GM12878 (cell line): Measurements from ENCODE around the gene DNTT. TPM values are rescaled to one million over a fixed set of nuclear protein-coding genes. Genes with fewer than 3 reads are reported as not detected.

ENCODE experiments used
- ASH2L ChIP-seq: fragments of 300-600, 200-600 bp; sonication (generic); IDR thresholded peaks from 2 replicates; pipeline ENCODE4 v1.6.1; 2017; ENCODE audit warnings: low read depth, mild to moderate bottlenecking, borderline replicate concordance
- ATF7 ChIP-seq: fragments of 450-650 bp; IDR thresholded peaks from 2 replicates; pipeline ENCODE4 v1.6.1; 2016; ENCODE audit warnings: low read depth, mild to moderate bottlenecking
- CBFB ChIP-seq: IDR thresholded peaks from 2 replicates; pipeline ENCODE4 v1.6.1; 2016; ENCODE audit warnings: antibody characterized with exemption, low read depth
- CEBPZ ChIP-seq: fragments of 150-350 bp; IDR thresholded peaks from 2 replicates; pipeline ENCODE4 v1.6.1; 2016; ENCODE audit warnings: low read depth, low read length
- CREB1 ChIP-seq: IDR thresholded peaks from 2 replicates; pipeline ENCODE4 v1.6.1; 2012; ENCODE audit warnings: low read depth, mild to moderate bottlenecking, inconsistent platforms
- E4F1 ChIP-seq: fragments of 450-650 bp; IDR thresholded peaks from 2 replicates; pipeline ENCODE4 v1.6.1; 2018; ENCODE audit warnings: borderline replicate concordance, mild to moderate bottlenecking; ENCODE audit not compliant: partially characterized antibody
- GATAD2B ChIP-seq: fragments of 450-650 bp; conservative IDR thresholded peaks from 2 replicates; pipeline ENCODE4 v1.6.1; 2017; ENCODE audit warnings: low read depth, mild to moderate bottlenecking, moderate library complexity
- HCFC1 ChIP-seq: fragments of 150-350 bp; IDR thresholded peaks from 2 replicates; pipeline ENCODE4 v1.6.1; 2014; ENCODE audit warnings: low read length
- HDAC6 ChIP-seq: fragments of 200-600 bp; sonication (generic); IDR thresholded peaks from one replicate; pipeline ENCODE4 v1.8.0; 2017; ENCODE audit warnings: antibody characterized with exemption; ENCODE audit not compliant: unreplicated experiment
- IKZF2 ChIP-seq, 2 experiments: fragments of 450-650 bp; IDR thresholded peaks; 2 replicates each; pipeline ENCODE4 v1.6.1; 2017; ENCODE audit warnings: mild to moderate bottlenecking in 2 of 2, moderate library complexity in 2 of 2
- JUND ChIP-seq: IDR thresholded peaks from 2 replicates; pipeline ENCODE4 v1.6.1; 2012; ENCODE audit warnings: low read depth, mild to moderate bottlenecking, low read length, improper control_type of control experiment, moderate library complexity
- PML ChIP-seq: IDR thresholded peaks from 2 replicates; pipeline ENCODE4 v1.6.1; 2012; ENCODE audit warnings: low read length, inconsistent platforms
- POLR2AphosphoS2 ChIP-seq: IDR thresholded peaks from 2 replicates; pipeline ENCODE4 v1.6.1; 2011; ENCODE audit warnings: low read depth, mild to moderate bottlenecking, low read length, improper control_type of control experiment, moderate library complexity
- RAD51 ChIP-seq: fragments of 450-650 bp; IDR thresholded peaks from 2 replicates; pipeline ENCODE4 v1.6.1; 2016; ENCODE audit warnings: moderate library complexity, mild to moderate bottlenecking, inconsistent platforms
- RFX5 ChIP-seq: IDR thresholded peaks from 2 replicates; pipeline ENCODE4 v1.6.1; 2011; ENCODE audit warnings: low read depth, low read length, improper control_type of control experiment
- SP1 ChIP-seq: IDR thresholded peaks from one replicate; pipeline ENCODE4 v1.6.1; 2011; ENCODE audit warnings: low read depth, low read length
- TARDBP ChIP-seq: IDR thresholded peaks from 2 replicates; pipeline ENCODE4 v1.6.1; 2016; ENCODE audit warnings: borderline replicate concordance
- TCF7 ChIP-seq: IDR thresholded peaks from 2 replicates; pipeline ENCODE4 v1.6.1; 2014; ENCODE audit warnings: antibody characterized with exemption, borderline replicate concordance
- WRNIP1 ChIP-seq: IDR thresholded peaks from 2 replicates; pipeline ENCODE4 v1.6.1; 2011; ENCODE audit warnings: low read depth, low read length, improper control_type of control experiment, borderline replicate concordance
- ZNF217 ChIP-seq: fragments of 450-650 bp; IDR thresholded peaks from 2 replicates; pipeline ENCODE4 v1.6.1; 2017; ENCODE audit warnings: antibody characterized with exemption, mild to moderate bottlenecking
- polyA plus RNA-seq, 11 experiments: library from polyadenylated mRNA; depleted of rRNA in 4 of 11; unstranded in 6 of 11; stranded (reverse) in 5 of 11; fragments of >200 nt; fragmentation: Nextera tagmentation in 4 of 11; fragmentation: Illumina TruSeq in 1 of 11; extraction: Ambion mirVana in 4 of 11; extraction: Trizol in 1 of 11; gene quantifications; 1 replicate in 1 of 11; 2 replicates in 10 of 11; pipeline versions ENCODE4 v1.2.1 to v1.2.3, GENCODE V29; 2011 to 2016; ENCODE audit warnings: inconsistent platforms in 2 of 11, missing spikeins in 2 of 11, low read depth in 1 of 11
- total RNA-seq, 4 experiments: library from RNA; depleted of rRNA in 3 of 4; stranded (reverse); fragments of >200 nt in 3 of 4; fragmentation: Illumina TruSeq in 1 of 4; extraction: Trizol in 1 of 4; gene quantifications; 2 replicates each; pipeline versions ENCODE4 v1.2.1 to v1.2.3, GENCODE V29; 2013 to 2021
- TF ChIP-seq, protein P1 (sequence below): IDR thresholded peaks from 2 replicates; pipeline ENCODE4 v1.6.1; 2012; ENCODE audit warnings: low read depth, low read length, improper control_type of control experiment

DNTT gene
- total and polyA plus RNA-seq, 10 of the 15 experiments (the other 5 are each of a cell fraction or from before 2014, with no cell fraction given): 0.06 to 0.13 (median 0.09) TPM; not detected in 5

- TF ChIP-seq JUND: no peak
- TF ChIP-seq WRNIP1: no peak
- 0 out of 2 replicates have a peak, but pooled peaks have one; percentile 33 for TF ChIP-seq GATAD2B
- TF ChIP-seq CEBPZ: no peak
- TF ChIP-seq SP1: no peak
- 0 out of 2 replicates have a peak, but pooled peaks have one; percentile 53 for TF ChIP-seq ZNF217
- TF ChIP-seq POLR2AphosphoS2: no peak
- TF ChIP-seq ATF7: peak; percentile 59
- TF ChIP-seq, protein P1, sequence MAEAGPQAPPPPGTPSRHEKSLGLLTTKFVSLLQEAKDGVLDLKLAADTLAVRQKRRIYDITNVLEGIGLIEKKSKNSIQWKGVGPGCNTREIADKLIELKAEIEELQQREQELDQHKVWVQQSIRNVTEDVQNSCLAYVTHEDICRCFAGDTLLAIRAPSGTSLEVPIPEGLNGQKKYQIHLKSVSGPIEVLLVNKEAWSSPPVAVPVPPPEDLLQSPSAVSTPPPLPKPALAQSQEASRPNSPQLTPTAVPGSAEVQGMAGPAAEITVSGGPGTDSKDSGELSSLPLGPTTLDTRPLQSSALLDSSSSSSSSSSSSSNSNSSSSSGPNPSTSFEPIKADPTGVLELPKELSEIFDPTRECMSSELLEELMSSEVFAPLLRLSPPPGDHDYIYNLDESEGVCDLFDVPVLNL: no peak
- TF ChIP-seq TARDBP: no peak
- no peak for TF ChIP-seq RFX5
- 0 out of 2 replicates have a peak, but pooled peaks have one; percentile 9 for TF ChIP-seq RAD51
- no peak for TF ChIP-seq E4F1
- TF ChIP-seq HDAC6: no peak
- no peak for TF ChIP-seq HCFC1
- no peak for TF ChIP-seq ASH2L
- TF ChIP-seq IKZF2 (IDR thresholded peaks at IDR 0.05): peak; percentile 47 to 51; a peak in 2 of 4 replicates
- peak; percentile 37; the same call in 1 of the 2 replicates for TF ChIP-seq TCF7
- TF ChIP-seq CREB1: 0 out of 2 replicates have a peak, but pooled peaks have one; percentile 29
- TF ChIP-seq CBFB: no peak
- peak; percentile 50; the same call in 1 of the 2 replicates for TF ChIP-seq PML
Observed at GRCh38 chr10:96290368-96291133, 13.7 kb upstream of the DNTT start (continued).
